Right cardiac atrium (tissue), 5 donors: ENCODE results near the gene TMEM44. TPM values are rescaled to one million over a fixed set of nuclear protein-coding genes. Genes with fewer than 3 reads are reported as not detected.
"Not testable (repeated sequence)": the region's sequence is repeated elsewhere in the genome, so short reads cannot be mapped to it uniquely, and the experiment has no call there.

Source experiments
- ATAC-seq, 2 donors: fragments of 200-7000 bp; cut with Tn5 transposase; one replicate each; pipeline versions ENCODE4 v1.8.0 to v1.9.1; 2020; ENCODE audit warnings: moderate library complexity in 2 of 2, mild to moderate bottlenecking in 1 of 2
- DNase-seq, 3 donors: peaks; one replicate each; pipeline ENCODE4 v3.0.0-alpha.2; 2020
- H3K27ac ChIP-seq: one replicate; pipeline ENCODE4 v1.5.1; 2013; ENCODE audit warnings: mild to moderate bottlenecking, low read length, control low read depth, moderate library complexity
- H3K27me3 ChIP-seq: one replicate; pipeline ENCODE4 v1.6.1; 2013; ENCODE audit not compliant: control insufficient read depth, insufficient read depth
- H3K4me1 ChIP-seq: one replicate; pipeline ENCODE4 v1.6.1; 2013; ENCODE audit warnings: low read length; ENCODE audit not compliant: control insufficient read depth, insufficient read depth
- H3K4me3 ChIP-seq: one replicate; pipeline ENCODE4 v1.5.1; 2013; ENCODE audit warnings: low read length, control low read depth
- H3K9me3 ChIP-seq: one replicate; pipeline ENCODE4 v1.6.1; 2013; ENCODE audit warnings: low read length; ENCODE audit not compliant: control insufficient read depth
- WGBS: extraction: QIAGEN DNeasy Blood & Tissue Kit; methylation state at CpG from one replicate; pipeline ENCODE4 v1.1.7; 2013; 5-methylcytosine and 5-hydroxymethylcytosine counted together
- intact Hi-C, 4 donors: fragments of 100-400 bp; cut with DNase I; formaldehyde crosslinking; loops; one replicate each; pipeline versions ENCODE4 v1.11.0 to v1.14.0; 2022 to 2023
- polyA plus RNA-seq: library from polyadenylated mRNA; stranded (reverse); fragments of 200-250 nt; gene quantifications from one replicate; pipeline ENCODE4 v1.2.3, GENCODE V29; 2013
- total RNA-seq, 4 donors: library from RNA; stranded (reverse); fragmentation: NEBNext Ultra II Directional; extraction: Animal tissue kit (Norgen Biotek cat#: 25700); gene quantifications; one replicate each; pipeline ENCODE4 v1.2.1, GENCODE V29; 2021
- donor health status: healthy with polysubstance abuse.
- donor health status: DM: no; HTN: yes; CAD: no.
- donor health status: DM: no; HTN: no; CAD: no.
- donor health status: DM: no; HTN: yes; CAD: no; lungs with severe emphysema.
- donor health status: DM: yes; HTN: yes; CAD: no.

The TMEM44 gene
- total and polyA plus RNA-seq, 5 donors, result 5.1 to 11.3 (median 7.6) TPM

DNA sequence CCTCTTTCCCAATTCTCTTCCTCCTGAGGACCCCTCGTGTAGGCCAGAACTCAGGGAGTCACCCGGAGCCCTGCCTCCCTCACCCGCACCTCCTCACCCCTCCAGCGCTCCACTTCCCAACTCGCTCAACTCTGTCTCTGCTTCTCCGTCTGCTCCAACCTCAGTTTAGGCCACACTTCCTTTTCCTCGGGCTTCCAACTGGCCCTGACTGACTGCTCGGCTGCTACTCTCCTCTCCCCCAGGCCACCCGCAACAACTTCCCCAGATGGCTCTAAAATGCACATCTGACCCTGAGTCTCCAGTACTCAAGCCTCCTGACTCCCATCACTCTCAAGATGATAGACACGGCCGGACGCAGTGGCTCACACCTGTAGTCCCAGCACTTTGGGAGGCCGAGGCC lies 23.6 kb downstream of the TMEM44 start:
- Histone ChIP-seq H3K9me3 (no peaks in the 10 kb centered on the region), H3K27ac (no peak overlapping the region), H3K4me3 (no peak overlapping the region), H3K27me3 (no peaks in the 10 kb centered on the region), H3K4me1 (no peaks in the 10 kb centered on the region)
- DNase-seq (no peak), ATAC-seq (no peak)
- WGBS, result 89% methylated on average over 13 of the region's 13 CpGs
- intact Hi-C loops, result no loop called here

DNA sequence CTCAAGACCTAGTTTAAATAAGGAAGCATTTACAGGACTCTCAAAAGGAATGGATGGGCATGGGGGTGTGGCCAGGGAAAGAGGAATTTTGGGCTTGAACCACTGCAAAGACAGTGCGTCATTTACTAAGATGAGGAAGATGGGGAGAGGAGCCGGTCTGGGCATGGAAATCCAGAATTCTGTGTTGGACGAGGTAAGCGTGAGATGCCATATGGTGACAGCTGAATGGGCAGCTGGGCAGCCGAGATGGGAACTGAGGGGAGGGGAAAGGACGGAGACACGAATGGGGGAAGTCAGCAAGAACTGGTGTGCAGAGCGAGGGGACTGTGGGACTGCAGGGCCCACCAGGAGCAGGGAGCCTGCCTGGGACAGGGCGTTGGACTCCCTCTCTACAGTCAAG lies 24.2 kb downstream of the TMEM44 start:
- no peak for DNase-seq
- WGBS, result 82% methylated on average over 9 of the region's 9 CpGs
- intact Hi-C loops, result no loop called here

DNA sequence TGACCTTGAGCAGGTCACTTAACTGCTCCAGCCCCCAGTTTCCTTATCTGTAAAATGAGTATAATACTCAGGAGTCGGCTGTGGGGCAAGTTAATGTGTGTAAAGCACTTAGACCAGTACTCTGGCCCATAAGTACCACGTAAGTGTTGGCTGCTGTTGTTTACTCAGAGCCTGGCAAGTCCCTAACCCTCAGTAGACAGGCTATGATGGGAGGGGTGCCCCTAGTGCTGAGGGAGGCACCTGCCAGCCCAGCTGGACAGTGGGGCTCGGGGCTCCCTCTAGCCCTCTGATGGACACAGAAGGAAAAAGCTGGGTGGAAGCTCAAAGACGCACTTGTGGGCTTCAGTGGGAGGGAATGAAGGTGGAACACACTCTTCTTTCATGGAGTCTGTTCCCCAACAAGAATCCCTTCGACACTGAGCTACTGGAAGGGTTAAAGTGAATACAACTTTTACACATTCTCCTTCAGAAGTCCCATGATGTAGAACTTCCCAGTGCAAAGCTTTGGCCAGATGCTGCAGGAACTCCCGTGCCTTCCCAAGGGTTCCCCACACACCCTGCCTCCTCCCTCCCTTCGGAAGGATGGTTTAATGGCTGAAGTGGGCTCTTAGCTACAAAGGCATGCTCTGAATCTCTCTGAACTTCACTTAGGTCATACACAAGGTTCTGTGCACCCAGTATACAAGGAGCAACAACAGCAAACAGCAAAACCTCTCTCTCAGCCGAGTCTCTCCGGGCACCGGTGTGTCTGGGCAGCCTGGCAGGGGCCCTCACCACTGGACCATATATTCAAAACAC lies 25.4 kb downstream of the TMEM44 start:
- Histone ChIP-seq H3K4me1 (no peaks in the 10 kb centered on the region), H3K9me3 (no peaks in the 10 kb centered on the region), H3K27ac (no peak overlapping the region), H3K27me3 (no peaks in the 10 kb centered on the region), H3K4me3 (no peak overlapping the region)
- intact Hi-C loops, result no loop called here
- no peak for ATAC-seq
- DNase-seq, result no peak
- WGBS, result 83% methylated on average over 10 of the region's 10 CpGs

More for the DNA sequence above, 24.2 kb downstream of the TMEM44 start:
- Histone ChIP-seq H3K27ac (no peak overlapping the region), H3K4me3 (no peak overlapping the region), H3K27me3 (no peaks in the 10 kb centered on the region), H3K9me3 (no peaks in the 10 kb centered on the region), H3K4me1 (no peaks in the 10 kb centered on the region)
- no peak for ATAC-seq

DNA sequence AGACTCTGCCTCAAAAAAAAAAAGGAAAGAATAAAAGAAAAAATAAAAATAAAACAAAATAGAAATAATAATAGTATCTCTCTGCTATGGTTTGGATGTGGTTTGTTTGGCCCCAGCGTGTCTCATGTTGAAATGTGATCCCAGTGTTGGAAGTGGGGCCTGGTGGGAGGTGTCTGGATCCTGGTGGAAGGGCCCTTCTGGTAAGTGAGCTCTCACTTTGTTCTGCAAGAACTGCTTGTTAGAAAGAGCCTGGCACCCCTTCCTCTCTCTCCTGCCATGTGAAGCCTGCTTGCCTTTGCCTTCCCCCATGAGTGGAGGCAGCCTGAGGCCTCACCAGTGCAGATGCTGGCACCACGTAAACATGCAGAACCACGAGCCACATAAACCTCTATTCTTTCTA lies 26.3 kb downstream of the TMEM44 start:
- DNase-seq (no peak), ATAC-seq (no peak)
- Histone ChIP-seq H3K27ac (no peak overlapping the region), H3K27me3 (no peaks in the 10 kb centered on the region), H3K9me3 (no peaks in the 10 kb centered on the region), H3K4me3 (no peak overlapping the region), H3K4me1 (no peaks in the 10 kb centered on the region)
- 82% methylated on average over 3 of the region's 3 CpGs for WGBS
- intact Hi-C loops, result no loop called here

DNA sequence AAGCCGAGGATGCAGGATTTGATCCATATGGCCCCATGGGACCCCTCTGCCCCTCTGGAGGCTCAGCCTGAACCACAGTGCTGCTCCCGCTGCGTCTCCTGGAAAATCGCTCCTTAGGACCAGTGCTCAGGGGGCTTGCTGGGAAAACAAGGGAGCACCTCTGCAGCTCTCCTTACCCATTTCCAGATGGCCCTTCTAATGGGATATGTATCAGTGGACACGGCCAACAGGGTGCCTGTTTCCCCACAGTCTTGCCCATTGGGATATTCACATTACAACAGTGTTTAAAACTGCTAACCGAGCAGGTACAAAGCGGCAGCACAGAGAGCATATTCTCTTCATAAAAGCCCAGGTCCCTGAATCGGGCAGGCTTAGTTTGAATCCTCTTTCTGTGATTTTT lies 27.1 kb downstream of the TMEM44 start:
- Histone ChIP-seq H3K9me3 (no peaks in the 10 kb centered on the region), H3K4me3 (no peak overlapping the region), H3K27me3 (no peaks in the 10 kb centered on the region), H3K27ac (no peak overlapping the region), H3K4me1 (no peaks in the 10 kb centered on the region)
- intact Hi-C loops, result no loop called here
- DNase-seq (no peak), ATAC-seq (no peak)
- WGBS, result 82% methylated on average over 8 of the region's 8 CpGs

DNA sequence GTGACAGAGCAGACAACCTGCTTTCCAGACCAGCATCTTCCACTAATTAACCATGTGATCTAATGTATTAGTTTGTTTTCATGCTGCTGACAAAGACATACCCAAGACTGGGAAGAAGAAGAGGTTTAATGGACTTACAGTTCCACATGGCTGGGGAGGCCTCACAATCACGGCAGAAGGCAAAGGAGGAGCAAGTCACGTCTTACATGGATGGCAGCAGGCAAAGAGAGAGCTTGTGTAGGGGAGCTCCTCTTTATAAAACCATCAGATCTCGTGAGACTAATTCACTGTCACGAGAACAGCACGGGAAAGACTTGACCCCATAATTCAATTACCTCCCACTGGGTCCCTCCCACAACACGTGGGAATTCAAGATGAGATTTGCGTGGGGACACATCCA lies 27.9 kb downstream of the TMEM44 start:
- ATAC-seq, H3K4me1 ChIP-seq, H3K27me3 ChIP-seq, H3K9me3 ChIP-seq, H3K4me3 ChIP-seq, DNase-seq, H3K27ac ChIP-seq: not testable (repeated sequence)
- WGBS, result 91% methylated on average over 7 of the region's 7 CpGs
- intact Hi-C loops, result loop anchor here in 1 of 4 donors (2.0 kb wide), 1 partner anchor 57 kb away; no protein-coding TSS in a partner anchor

DNA sequence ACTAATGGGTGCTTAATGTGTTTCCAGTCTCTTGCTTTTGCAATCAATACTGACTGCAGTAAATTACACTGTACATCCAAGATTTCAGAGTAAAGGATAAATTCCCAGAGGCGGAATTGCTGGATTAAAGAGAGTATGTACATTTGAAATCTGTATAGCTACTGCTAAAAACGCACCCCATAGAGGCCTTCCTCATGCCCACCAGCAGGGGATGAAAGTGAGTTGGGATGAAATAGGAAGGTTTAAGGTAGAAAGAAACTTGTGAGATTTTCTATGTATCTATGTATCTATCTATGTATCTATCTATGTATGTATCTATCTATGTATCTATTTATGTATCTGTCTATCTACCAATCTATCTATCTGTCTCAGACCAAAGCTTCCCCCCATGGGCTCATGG lies 28.4 kb downstream of the TMEM44 start:
- WGBS, result 91% methylated on average over 2 of the region's 2 CpGs
- H3K27me3 ChIP-seq, result no peaks in the 10 kb centered on the region
- H3K27ac ChIP-seq, result no peak overlapping the region
- DNase-seq (no peak), ATAC-seq (no peak)
- H3K4me3 ChIP-seq, result no peak overlapping the region
- H3K4me1 ChIP-seq, result no peaks in the 10 kb centered on the region
- H3K9me3 ChIP-seq, result no peaks in the 10 kb centered on the region
- intact Hi-C loops, result loop anchor here in 1 of 4 donors (2.0 kb wide), 1 partner anchor 56 kb away; no protein-coding TSS in a partner anchor

DNA sequence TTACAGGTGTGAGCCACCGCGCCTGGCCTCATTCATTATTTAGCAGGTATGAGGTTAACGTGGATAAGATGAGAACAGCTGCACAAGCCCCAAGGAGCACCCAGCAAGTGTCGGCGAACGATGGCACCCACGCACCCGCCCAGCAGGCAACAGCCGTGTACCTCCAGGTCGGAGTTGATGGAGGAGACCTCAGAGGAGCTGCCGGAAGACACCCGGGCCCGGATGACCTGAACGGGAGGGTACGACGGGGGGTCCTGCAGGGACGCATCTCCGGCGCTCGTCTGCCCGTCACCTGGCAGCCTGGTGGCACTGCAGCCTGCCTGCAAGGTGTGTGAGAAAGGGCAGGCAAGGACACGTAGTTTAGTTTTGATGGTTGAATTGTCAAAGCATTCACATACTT lies 29.1 kb downstream of the TMEM44 start:
- H3K4me3 ChIP-seq, result no peak overlapping the region
- intact Hi-C loops, result loop anchor here in 1 of 4 donors (2.0 kb wide), 1 partner anchor 55 kb away; no protein-coding TSS in a partner anchor
- H3K4me1 ChIP-seq, result no peaks in the 10 kb centered on the region
- no peak overlapping the region for H3K27ac ChIP-seq
- DNase-seq, result no peak
- no peak for ATAC-seq
- no peaks in the 10 kb centered on the region for H3K9me3 ChIP-seq
- H3K27me3 ChIP-seq, result no peaks in the 10 kb centered on the region
- 91% methylated on average over 22 of the region's 22 CpGs for WGBS

DNA sequence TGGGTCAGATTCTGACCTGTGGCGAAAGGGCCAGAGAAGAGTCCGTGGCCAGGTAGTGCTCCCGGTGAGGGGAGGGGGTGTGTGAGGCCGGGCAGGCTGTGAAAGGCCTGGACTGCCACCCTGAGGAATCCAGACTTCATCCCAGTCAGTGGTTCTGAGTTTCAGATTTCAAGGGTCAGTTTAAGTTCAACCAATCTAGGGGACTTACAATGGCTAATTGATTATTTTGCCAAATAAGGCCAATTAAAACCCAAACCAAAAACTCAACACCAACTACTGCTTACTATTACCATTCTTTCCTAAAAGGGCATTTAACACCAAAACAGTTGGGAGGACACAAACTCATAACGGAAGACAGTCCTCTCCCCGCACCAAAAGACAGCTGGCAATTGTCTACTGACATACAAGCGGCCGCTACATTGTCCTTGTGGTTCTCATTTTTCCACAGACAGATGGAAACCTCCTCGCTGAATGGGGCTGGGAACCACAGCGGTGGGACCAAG lies 30.5 kb downstream of the TMEM44 start:
- Histone ChIP-seq H3K4me3 (no peak overlapping the region), H3K27ac (no peak overlapping the region), H3K9me3 (no peaks in the 10 kb centered on the region), H3K4me1 (no peaks in the 10 kb centered on the region), H3K27me3 (no peaks in the 10 kb centered on the region)
- WGBS, result 64% methylated on average over 10 of the region's 10 CpGs
- ATAC-seq (no peak), DNase-seq (no peak)
- intact Hi-C loops, result no loop called here

DNA sequence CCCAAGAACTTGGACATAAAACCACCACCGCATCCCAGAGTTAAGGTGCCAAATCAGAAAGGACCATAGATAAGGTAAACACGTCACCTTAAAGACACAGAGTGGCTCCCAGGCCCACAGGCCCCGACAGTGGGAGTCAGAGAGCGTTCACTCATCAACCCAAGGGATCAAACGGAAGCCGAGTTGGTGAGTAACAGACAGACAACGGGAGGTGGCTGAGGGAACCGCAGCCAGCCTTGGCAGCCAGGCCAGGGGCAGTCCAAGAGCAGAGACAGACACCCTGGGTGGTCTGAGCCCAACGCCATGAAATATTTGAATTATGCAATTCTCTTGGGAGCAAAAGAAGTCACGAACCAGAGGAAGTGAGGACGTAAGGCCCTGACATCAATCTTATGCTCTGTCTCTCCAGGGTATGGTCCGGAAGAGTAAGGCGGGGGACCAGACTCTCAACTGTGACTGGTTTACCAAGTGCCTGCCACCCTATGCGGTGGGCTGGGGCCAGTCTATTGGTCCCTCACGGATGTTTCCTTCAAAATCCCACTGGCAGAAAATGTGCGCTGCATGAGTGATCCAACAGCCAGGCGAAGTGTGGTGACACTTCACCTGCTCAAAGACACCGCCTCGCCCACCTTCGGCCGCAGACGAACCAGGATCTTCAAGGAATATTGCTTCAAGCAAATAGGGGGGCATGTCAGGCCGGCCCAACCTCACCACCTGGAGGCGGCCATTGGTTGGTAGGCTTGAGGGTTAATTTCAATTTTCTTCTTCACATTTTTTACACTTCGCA lies 34.3 kb downstream of the TMEM44 start:
- intact Hi-C loops, result loop anchor here in 2 of 4 donors (5.0 to 10.0 kb wide), 2 partner anchors 127 to 264 kb away; no protein-coding TSS in a partner anchor
- ATAC-seq, result peak in 1 of 2 donors; percentile 73
- peak in 1 of 3 donors; percentile 74 for DNase-seq
- H3K9me3 ChIP-seq, result no peaks in the 10 kb centered on the region
- H3K4me3 ChIP-seq, result no peak overlapping the region
- H3K27me3 ChIP-seq, result no peaks in the 10 kb centered on the region
- no peaks in the 10 kb centered on the region for H3K4me1 ChIP-seq
- H3K27ac ChIP-seq, result no peak overlapping the region
- 78% methylated on average over 25 of the region's 25 CpGs for WGBS

DNA sequence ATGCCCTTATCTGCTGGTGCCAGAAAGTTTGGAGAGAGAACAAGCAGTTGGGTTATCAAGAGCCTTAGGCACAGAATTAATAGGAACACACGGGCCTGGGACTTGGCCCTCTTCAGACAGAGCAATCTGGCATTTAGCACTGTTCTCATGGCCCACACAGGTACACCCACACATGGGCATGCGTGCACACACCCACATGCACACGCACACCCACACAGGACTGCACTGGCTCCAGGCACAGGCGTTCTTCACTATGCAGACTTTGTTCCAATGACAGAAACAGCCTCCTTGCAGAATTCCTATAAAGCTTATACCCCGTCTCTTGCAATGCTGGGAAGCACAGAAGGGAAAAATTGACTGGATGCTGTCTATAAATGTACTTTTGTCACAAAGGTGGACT lies 36.3 kb downstream of the TMEM44 start:
- DNase-seq, result no peak
- H3K9me3 ChIP-seq, result no peaks in the 10 kb centered on the region
- no peak overlapping the region for H3K27ac ChIP-seq
- H3K4me3 ChIP-seq, result no peak overlapping the region
- no peak for ATAC-seq
- no peaks in the 10 kb centered on the region for H3K27me3 ChIP-seq
- H3K4me1 ChIP-seq, result no peaks in the 10 kb centered on the region
- WGBS, result 79% methylated on average over 5 of the region's 5 CpGs
- intact Hi-C loops, result loop anchor here in 2 of 4 donors (5.0 to 10.0 kb wide), 2 partner anchors 125 to 262 kb away; no protein-coding TSS in a partner anchor
